Mucosa of descending colon (tissue), 3 donors: ENCODE data around the gene SPP2. TPM values are rescaled to one million over a fixed set of nuclear protein-coding genes. Genes with fewer than 3 reads are reported as not detected.

Experiments
- ATAC-seq: fragments of 200-7000 bp; cut with Tn5 transposase; one replicate; pipeline ENCODE4 v1.9.1; 2020; ENCODE audit warnings: mild to moderate bottlenecking, moderate library complexity
- DNase-seq, 3 donors: peaks; one replicate each; pipeline ENCODE4 v3.0.0-alpha.2; 2020
- H3K36me3 ChIP-seq: fragments of 200-600 bp; one replicate; pipeline ENCODE4 v1.8.0; 2021; ENCODE audit warnings: low read depth, mild to moderate bottlenecking
- H3K4me1 ChIP-seq: fragments of 200-600 bp; one replicate; pipeline ENCODE4 v1.8.0; 2021; ENCODE audit warnings: low read depth, mild to moderate bottlenecking
- H3K4me3 ChIP-seq: fragments of 200-600 bp; one replicate; pipeline ENCODE4 v1.8.0; 2021; ENCODE audit warnings: mild to moderate bottlenecking
- H3K9me3 ChIP-seq: fragments of 200-600 bp; one replicate; pipeline ENCODE4 v1.8.0; 2021; ENCODE audit warnings: mild to moderate bottlenecking
- intact Hi-C, 2 donors: fragments of 100-400 bp; cut with DNase I in 1 of 2; cut with micrococcal nuclease in 1 of 2; formaldehyde crosslinking; loops; one replicate each; pipeline versions ENCODE4 v1.11.0 to v1.11.1; 2022; cut with DNase I, micrococcal nuclease
- total RNA-seq, 3 donors: library from RNA; stranded (reverse); fragmentation: NEBNext Ultra II Directional in 2 of 3; extraction: Animal tissue kit (Norgen Biotek cat#: 25700) in 2 of 3; gene quantifications; one replicate each; pipeline versions ENCODE4 v1.2.1 to v1.2.4, GENCODE V29; 2021 to 2023
- TF ChIP-seq, protein P1 (sequence below): fragments of 200-600 bp; IDR thresholded peaks from one replicate; pipeline ENCODE4 v1.8.0; 2022; ENCODE audit warnings: antibody characterized with exemption, mild to moderate bottlenecking
- donor health status: DM: no; HTN: no; CAD: no; lungs with moderate emphysema.
- donor health status: DM: no; HTN: no; CAD: no.
- donor health status: DM: no; HTN: yes; CAD: no.

SPP2 gene
- total RNA-seq, 3 donors from 2014 or later: not detected

DNA sequence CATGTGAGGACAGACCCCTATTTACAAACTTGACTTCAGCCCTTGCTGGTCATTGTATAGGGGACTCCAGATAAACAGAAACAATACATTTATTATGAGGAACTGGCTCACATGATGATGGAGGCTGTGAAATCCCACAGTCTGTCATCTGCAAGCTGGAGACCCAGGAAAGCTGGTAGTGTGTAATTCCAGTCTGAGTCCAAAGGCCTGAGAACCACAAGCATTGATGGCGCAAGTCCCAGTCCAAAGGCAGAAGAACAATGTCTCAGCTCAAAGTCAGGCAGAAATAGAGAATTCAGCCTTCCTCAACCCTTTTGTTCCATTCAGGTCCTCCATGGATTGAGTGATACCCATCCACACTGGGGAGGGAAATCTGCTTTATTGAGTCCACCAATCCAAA is 28.1 kb upstream of the SPP2 start:
- Histone ChIP-seq H3K4me3 (no peak overlapping the region), H3K9me3 (no peaks in the 10 kb centered on the region), H3K36me3 (no peaks in the 10 kb centered on the region), H3K4me1 (no peaks in the 10 kb centered on the region)
- TF ChIP-seq, protein P1, sequence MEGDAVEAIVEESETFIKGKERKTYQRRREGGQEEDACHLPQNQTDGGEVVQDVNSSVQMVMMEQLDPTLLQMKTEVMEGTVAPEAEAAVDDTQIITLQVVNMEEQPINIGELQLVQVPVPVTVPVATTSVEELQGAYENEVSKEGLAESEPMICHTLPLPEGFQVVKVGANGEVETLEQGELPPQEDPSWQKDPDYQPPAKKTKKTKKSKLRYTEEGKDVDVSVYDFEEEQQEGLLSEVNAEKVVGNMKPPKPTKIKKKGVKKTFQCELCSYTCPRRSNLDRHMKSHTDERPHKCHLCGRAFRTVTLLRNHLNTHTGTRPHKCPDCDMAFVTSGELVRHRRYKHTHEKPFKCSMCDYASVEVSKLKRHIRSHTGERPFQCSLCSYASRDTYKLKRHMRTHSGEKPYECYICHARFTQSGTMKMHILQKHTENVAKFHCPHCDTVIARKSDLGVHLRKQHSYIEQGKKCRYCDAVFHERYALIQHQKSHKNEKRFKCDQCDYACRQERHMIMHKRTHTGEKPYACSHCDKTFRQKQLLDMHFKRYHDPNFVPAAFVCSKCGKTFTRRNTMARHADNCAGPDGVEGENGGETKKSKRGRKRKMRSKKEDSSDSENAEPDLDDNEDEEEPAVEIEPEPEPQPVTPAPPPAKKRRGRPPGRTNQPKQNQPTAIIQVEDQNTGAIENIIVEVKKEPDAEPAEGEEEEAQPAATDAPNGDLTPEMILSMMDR: no peak
- ATAC-seq: no peak
- intact Hi-C loops: no loop called here
- no peak for DNase-seq

DNA sequence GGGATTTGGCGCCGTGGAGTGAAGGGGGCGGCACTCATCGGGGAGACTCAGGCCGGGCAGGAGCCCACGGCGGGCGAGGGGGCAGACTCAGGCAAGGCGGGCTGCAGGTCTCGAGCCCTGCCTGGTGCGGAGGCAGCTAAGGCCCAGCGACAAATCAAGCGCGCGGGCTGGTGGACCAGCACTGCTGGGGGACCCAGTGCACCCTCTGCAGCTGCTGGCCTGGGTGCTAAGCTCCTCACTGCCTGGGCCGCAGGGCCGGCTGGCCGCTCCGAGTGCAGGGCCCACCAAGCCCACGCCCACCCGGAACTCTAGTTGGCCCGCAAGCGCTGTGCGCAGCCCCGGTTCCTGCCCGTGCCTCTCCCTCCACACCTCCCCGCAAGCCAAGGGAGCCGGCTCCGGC is 26.2 kb upstream of the SPP2 start:
- Histone ChIP-seq H3K4me1 (no peaks in the 10 kb centered on the region), H3K36me3 (no peaks in the 10 kb centered on the region), H3K4me3 (no peak overlapping the region), H3K9me3 (no peaks in the 10 kb centered on the region)
- DNase-seq (peak in 1 of 3 donors; percentile 44), ATAC-seq (no peak)
- intact Hi-C loops: no loop called here
- TF ChIP-seq, protein P1: no peak

DNA sequence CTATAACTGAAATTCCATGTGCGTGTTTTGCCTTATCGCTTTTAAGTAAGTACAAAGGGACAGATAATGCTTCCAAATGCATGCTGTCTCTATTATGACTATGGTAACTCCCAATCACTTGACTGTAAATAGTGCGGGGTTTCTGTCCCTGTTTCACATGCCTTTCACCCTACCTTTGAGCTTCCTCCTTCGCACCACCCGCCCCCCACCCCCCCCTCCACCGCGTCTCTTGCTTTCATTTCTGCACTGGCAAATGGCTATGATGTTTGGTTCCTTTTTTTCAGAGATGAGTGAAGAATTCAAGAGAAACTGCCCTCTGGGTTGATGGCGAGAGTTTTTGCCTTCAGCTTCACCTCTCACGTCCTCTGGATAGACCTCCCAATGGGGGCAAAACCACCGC is 25.0 kb upstream of the SPP2 start:
- H3K4me3 ChIP-seq: no peak overlapping the region
- ATAC-seq (peak; percentile 34), DNase-seq (no peak)
- TF ChIP-seq, protein P1: no peak
- no peaks in the 10 kb centered on the region for H3K4me1 ChIP-seq
- intact Hi-C loops: no loop called here
- H3K36me3 ChIP-seq: no peaks in the 10 kb centered on the region
- no peaks in the 10 kb centered on the region for H3K9me3 ChIP-seq

GRCh38 chr2:234025891-234026401 is 24.6 kb upstream of the SPP2 start:
- no peak for DNase-seq
- TF ChIP-seq, protein P1: no peak
- H3K9me3 ChIP-seq: no peaks in the 10 kb centered on the region
- intact Hi-C loops: no loop called here
- no peak overlapping the region for H3K4me3 ChIP-seq
- no peaks in the 10 kb centered on the region for H3K36me3 ChIP-seq
- no peaks in the 10 kb centered on the region for H3K4me1 ChIP-seq
- no peak for ATAC-seq

DNA sequence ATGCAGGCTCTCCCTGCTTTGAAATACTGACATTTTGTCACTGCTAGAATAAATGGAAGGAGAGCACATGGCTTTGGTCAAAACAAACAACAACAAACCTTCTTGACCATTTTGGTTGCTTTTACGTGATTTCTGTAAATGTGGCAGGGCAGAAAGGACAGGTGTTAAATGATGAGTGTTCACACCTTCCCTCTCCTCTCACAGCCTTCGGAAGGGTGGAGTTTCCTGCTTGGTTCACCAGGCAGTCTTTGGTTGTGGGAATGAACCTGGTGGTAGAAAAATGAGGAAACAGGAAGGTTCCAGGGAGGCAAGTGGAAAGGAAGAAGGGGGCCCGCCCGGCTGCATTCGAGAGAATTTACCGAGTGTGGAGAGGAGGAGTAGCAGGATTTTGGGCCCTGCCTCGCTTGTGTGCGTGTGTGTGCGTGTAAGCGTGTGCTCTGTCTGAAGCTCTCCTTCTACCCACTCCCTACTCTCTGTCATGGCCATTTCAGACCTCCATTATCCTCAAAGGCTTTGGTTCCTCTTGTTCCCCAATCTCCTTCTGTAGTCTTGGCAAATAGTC is 23.7 kb upstream of the SPP2 start:
- no peaks in the 10 kb centered on the region for H3K9me3 ChIP-seq
- no peaks in the 10 kb centered on the region for H3K36me3 ChIP-seq
- TF ChIP-seq, protein P1: no peak
- no peaks in the 10 kb centered on the region for H3K4me1 ChIP-seq
- DNase-seq (no peak), ATAC-seq (no peak)
- H3K4me3 ChIP-seq: no peak overlapping the region
- intact Hi-C loops: no loop called here

- Histone ChIP-seq H3K4me3 (no peak overlapping the region), H3K4me1 (no peaks in the 10 kb centered on the region), H3K9me3 (no peaks in the 10 kb centered on the region), H3K36me3 (no peaks in the 10 kb centered on the region)
- intact Hi-C loops: no loop called here
- DNase-seq (no peak), ATAC-seq (no peak)
- TF ChIP-seq, protein P1: no peak
These were observed 22.9 kb upstream of the SPP2 start for GRCh38 chr2:234027641-234028040.
